GM21360 (cell line): ENCODE measurements around the gene TMEM52.

ENCODE experiments used
- ATAC-seq: cut with Tn5 transposase; IDR thresholded peaks from one replicate; pipeline ENCODE4 v1.9.1; 2021; ENCODE audit warnings: mild to moderate bottlenecking, moderate library complexity; ENCODE audit not compliant: unreplicated experiment

The TMEM52 gene

GRCh38 chr1:1928231-1929101 is 9.4 kb upstream of the TMEM52 start:
- ATAC-seq: no peak

- no peak for ATAC-seq
Observed at GRCh38 chr1:1927751-1928150, 8.7 kb upstream of the TMEM52 start.

GRCh38 chr1:1926886-1927660 is 8.0 kb upstream of the TMEM52 start:
- no peak for ATAC-seq

GRCh38 chr1:1926346-1926811 is 7.3 kb upstream of the TMEM52 start:
- no peak for ATAC-seq

GRCh38 chr1:1925437-1926345 is 6.6 kb upstream of the TMEM52 start:
- no peak for ATAC-seq

- no peak for ATAC-seq
Observed at GRCh38 chr1:1924849-1925248, 5.8 kb upstream of the TMEM52 start.

- ATAC-seq: no peak
Observed at GRCh38 chr1:1924386-1924785, 5.3 kb upstream of the TMEM52 start.

GRCh38 chr1:1922956-1923833 is 4.1 kb upstream of the TMEM52 start:
- ATAC-seq: no peak

- no peak for ATAC-seq
Observed at GRCh38 chr1:1922702-1922955, 3.5 kb upstream of the TMEM52 start.

- ATAC-seq: no peak
Observed at GRCh38 chr1:1921901-1922701, 3.0 kb upstream of the TMEM52 start.

GRCh38 chr1:1921459-1921862 is 2.4 kb upstream of the TMEM52 start:
- ATAC-seq: no peak

GRCh38 chr1:1920608-1921458 is 1.8 kb upstream of the TMEM52 start:
- no peak for ATAC-seq

GRCh38 chr1:1920057-1920607 is 1.1 kb upstream of the TMEM52 start:
- ATAC-seq: no peak

- peak; percentile 77 for ATAC-seq
Observed at GRCh38 chr1:1919304-1920056, 401 bp upstream of the TMEM52 start.

- no peak for ATAC-seq
Observed at GRCh38 chr1:1917995-1918900, 831 bp downstream of the TMEM52 start.

- ATAC-seq: no peak
Observed at GRCh38 chr1:1917304-1917976, 1.6 kb downstream of the TMEM52 start.
